ENCODE data around the gene TAF4. TPM values are rescaled to one million over a fixed set of nuclear protein-coding genes. Genes with fewer than 3 reads are reported as not detected.
A peak's percentile ranks its signal among the peaks of the same experiment; 100 is the strongest.
"Not testable (repeated sequence)": the region's sequence is repeated elsewhere in the genome, so short reads cannot be mapped to it uniquely, and the experiment has no call there.

TAF4 gene
- total RNA-seq, 2 donors from 2014 or later, result 16.3 to 22.0 TPM

- Mint-ChIP-seq H3K36me3 (peaks cover 18 to 29% of the 10 kb centered on the region in 2 donors), H3K27ac (no peak overlapping the region), H3K9me3 (peaks cover 0 to 4% of the 10 kb centered on the region in 2 donors)
- DNase-seq (ENCODE audit: low spot score in 2 of 2), result no peak
- ATAC-seq, result no peak
Measured at GRCh38 chr20:61976644-61977418, 88.8 kb downstream of the TAF4 start.

- DNase-seq (ENCODE audit: low spot score in 2 of 2) (no peak), ATAC-seq (no peak)
- Mint-ChIP-seq H3K9me3 (peaks cover 0 to under 1% of the 10 kb centered on the region in 2 donors), H3K27ac (no peak overlapping the region), H3K36me3 (peaks cover 18 to 26% of the 10 kb centered on the region in 2 donors)
Measured at GRCh38 chr20:61976263-61976643, 89.4 kb downstream of the TAF4 start.

GRCh38 chr20:61975407-61976129, 90.1 kb downstream of the TAF4 start:
- Mint-ChIP-seq H3K36me3 (peaks cover 18 to 19% of the 10 kb centered on the region in 2 donors), H3K9me3 (no peaks in the 10 kb centered on the region), H3K27ac (no peak overlapping the region)
- no peak for ATAC-seq
- DNase-seq (ENCODE audit: low spot score in 2 of 2), result no peak

DNA sequence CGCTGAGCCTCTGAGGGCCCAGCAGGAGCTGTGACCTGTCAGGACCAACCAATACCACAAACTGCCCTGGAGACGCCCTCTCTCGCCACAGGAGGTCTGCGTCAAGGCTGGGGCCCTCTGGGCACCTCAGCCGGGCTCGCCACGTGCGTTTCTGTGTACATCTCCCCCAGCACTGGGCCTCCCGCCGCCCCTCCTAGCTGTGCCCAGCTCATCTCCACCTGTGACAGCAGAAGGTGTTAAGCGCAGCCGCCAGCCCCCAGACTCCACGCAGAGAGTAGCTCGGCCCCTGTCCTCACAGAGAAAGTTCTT, 91.4 kb downstream of the TAF4 start:
- Mint-ChIP-seq H3K9me3 (no peaks in the 10 kb centered on the region), H3K27ac (no peak overlapping the region), H3K36me3 (peaks cover 17 to 18% of the 10 kb centered on the region in 2 donors)
- no peak for DNase-seq (ENCODE audit: low spot score in 2 of 2)
- no peak for ATAC-seq

DNA sequence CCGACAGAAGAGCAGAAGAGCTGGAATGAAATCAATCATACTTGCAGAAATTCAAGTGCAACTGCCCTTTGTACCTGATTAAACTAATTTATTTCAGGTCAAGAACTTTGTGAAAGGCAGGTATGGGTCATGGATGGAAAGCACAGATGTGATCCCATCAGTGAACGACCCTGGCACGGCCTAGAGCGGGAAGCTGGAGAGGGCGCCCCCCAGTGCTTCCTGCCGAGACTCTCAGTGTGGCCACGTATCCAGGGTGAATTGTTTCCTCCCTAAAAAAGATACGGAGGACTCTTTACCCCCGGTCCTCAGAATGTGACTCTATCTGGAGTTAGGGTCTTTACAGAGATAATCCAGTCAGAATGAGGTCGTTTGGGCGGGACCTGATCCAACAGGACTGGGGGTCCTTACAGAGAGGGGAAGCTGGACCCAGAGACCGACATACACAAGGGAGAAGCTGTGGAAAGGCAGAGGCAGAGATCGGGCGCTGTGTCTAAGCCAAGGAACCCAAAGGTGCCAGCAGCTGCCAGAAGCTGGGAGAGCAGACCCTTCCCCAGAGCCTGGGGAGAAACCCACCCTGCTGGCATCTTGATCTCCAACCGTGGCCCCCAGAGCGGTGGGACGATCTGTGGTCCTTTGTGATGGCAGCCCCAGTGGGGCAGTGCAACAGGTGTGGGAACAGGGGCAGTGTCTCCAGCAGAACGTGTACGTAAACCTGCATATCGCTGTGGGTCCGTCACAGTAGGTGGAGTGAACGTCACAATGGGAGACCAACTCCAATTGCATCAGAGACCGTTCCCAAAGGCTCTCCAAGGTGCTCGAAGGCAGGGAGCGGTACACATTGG, 91.9 kb downstream of the TAF4 start:
- ATAC-seq (no peak), DNase-seq (ENCODE audit: low spot score in 2 of 2) (no peak)
- H3K27ac Mint-ChIP-seq, result peak overlapping the region in 1 of 2 donors; percentile 46
- H3K9me3 Mint-ChIP-seq, result no peaks in the 10 kb centered on the region
- peaks cover 17 to 18% of the 10 kb centered on the region in 2 donors for H3K36me3 Mint-ChIP-seq

GRCh38 chr20:61972636-61973508, 92.8 kb downstream of the TAF4 start:
- no peak for DNase-seq (ENCODE audit: low spot score in 2 of 2)
- peaks cover 17 to 18% of the 10 kb centered on the region in 2 donors for H3K36me3 Mint-ChIP-seq
- no peaks in the 10 kb centered on the region for H3K9me3 Mint-ChIP-seq
- no peak for ATAC-seq
- H3K27ac Mint-ChIP-seq, result no peak overlapping the region

DNA sequence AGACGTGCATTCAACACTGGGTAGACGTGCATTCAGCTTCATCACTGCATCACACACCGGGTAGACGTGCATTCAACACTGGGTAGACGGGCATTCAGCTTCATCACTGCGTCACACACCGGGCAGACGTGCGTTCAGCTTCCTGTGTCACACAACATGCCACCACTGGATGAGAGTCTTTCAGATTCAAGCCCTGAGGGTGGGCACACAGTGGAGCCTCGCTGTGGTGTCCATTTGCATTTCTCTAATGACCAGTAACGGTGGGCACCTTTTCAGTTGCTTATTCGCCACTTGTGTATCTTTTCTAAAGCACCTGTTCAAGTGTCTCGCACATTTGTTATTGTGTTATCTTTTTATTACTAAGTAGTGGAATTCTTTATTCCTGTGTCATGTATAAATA, 94.1 kb downstream of the TAF4 start:
- H3K36me3 Mint-ChIP-seq, result peaks cover 17 to 18% of the 10 kb centered on the region in 2 donors
- H3K27ac Mint-ChIP-seq; DNase-seq (ENCODE audit: low spot score in 2 of 2); H3K9me3 Mint-ChIP-seq; ATAC-seq: not testable (repeated sequence)

- DNase-seq (ENCODE audit: low spot score in 2 of 2) (no peak), ATAC-seq (no peak)
- Mint-ChIP-seq H3K27ac (no peak overlapping the region), H3K36me3 (peaks cover 17 to 18% of the 10 kb centered on the region in 2 donors), H3K9me3 (no peaks in the 10 kb centered on the region)
Measured at GRCh38 chr20:61970357-61970756, 95.3 kb downstream of the TAF4 start.

GRCh38 chr20:61969806-61970205, 95.9 kb downstream of the TAF4 start:
- Mint-ChIP-seq H3K9me3 (no peaks in the 10 kb centered on the region), H3K27ac (no peak overlapping the region), H3K36me3 (peaks cover 17 to 18% of the 10 kb centered on the region in 2 donors)
- no peak for ATAC-seq
- DNase-seq (ENCODE audit: low spot score in 2 of 2), result no peak

- no peaks in the 10 kb centered on the region for H3K9me3 Mint-ChIP-seq
Measured at GRCh38 chr20:61968932-61969331, 96.7 kb downstream of the TAF4 start.

GRCh38 chr20:61968036-61968810, 97.5 kb downstream of the TAF4 start:
- Mint-ChIP-seq H3K36me3 (peaks cover 12% of the 10 kb centered on the region in 2 donors), H3K9me3 (no peaks in the 10 kb centered on the region), H3K27ac (no peak overlapping the region)
- DNase-seq (ENCODE audit: low spot score in 2 of 2) (no peak), ATAC-seq (no peak)

More at GRCh38 chr20:61968932-61969331, 96.7 kb downstream of the TAF4 start:
- peaks cover 17 to 18% of the 10 kb centered on the region in 2 donors for H3K36me3 Mint-ChIP-seq
- H3K27ac Mint-ChIP-seq, result no peak overlapping the region
- no peak for DNase-seq (ENCODE audit: low spot score in 2 of 2)
- no peak for ATAC-seq

DNA sequence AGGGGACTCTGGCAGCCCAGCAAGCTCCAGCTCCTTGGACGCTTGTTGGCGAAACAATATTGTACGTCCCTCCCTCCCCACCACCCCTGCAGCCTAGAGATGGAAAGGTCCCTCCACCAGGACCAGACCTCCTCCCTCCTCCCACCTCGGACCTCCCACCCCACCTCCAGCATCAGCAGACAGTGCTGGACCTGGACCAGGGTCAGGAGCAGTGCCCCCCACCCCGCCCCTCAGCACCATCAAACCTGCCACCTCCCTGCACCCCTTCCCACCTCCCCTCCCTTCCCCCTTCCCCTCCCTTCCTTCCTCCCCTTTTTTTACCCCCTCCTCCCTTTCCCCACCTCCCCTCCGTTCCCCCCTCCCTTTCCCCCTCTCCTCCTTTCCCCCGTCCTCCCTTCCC, 98.4 kb downstream of the TAF4 start:
- H3K27ac Mint-ChIP-seq, result no peak overlapping the region
- H3K9me3 Mint-ChIP-seq, result no peaks in the 10 kb centered on the region
- DNase-seq (ENCODE audit: low spot score in 2 of 2) (no peak), ATAC-seq (no peak)
- peaks cover 2 to 3% of the 10 kb centered on the region in 2 donors for H3K36me3 Mint-ChIP-seq

DNA sequence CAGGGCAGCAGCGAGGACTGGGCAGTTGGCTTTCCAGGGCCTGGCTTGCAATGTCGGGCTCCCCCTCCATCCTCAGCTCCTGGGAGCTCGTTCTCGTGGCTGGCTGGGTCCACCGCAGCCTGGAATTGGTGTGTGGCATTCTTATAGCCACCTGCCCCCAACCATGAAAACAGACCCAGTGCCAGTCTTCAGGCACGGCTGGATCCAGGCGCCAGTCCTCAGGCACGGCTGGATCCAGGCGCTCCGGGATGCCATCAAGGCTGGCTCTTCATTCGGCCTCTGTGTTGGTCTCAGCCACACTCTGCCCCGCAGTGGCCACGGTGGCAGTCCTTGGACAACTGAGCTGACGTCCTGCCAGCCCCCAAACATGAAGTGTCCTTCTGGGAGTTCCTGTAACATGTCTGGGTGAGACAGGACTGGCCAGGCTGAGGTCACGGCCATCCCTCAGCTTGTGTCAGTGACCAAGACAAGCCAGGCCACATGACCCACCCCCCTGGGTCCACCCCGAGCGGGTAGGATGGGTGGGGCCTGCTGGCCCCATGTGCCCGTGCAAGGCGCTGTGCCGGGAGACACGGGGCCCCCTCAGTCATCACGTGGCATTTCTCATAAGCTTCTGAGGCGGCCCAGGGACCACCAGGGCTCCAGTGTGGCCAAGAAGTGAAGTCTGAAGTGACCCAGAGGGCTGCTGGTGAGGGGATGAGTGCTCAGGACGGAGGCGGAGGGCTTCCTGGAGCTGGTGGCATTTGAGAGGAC, 99.0 kb downstream of the TAF4 start:
- DNase-seq (ENCODE audit: low spot score in 2 of 2) (no peak), ATAC-seq (peak in 1 of 2 donors; percentile 7)

DNA sequence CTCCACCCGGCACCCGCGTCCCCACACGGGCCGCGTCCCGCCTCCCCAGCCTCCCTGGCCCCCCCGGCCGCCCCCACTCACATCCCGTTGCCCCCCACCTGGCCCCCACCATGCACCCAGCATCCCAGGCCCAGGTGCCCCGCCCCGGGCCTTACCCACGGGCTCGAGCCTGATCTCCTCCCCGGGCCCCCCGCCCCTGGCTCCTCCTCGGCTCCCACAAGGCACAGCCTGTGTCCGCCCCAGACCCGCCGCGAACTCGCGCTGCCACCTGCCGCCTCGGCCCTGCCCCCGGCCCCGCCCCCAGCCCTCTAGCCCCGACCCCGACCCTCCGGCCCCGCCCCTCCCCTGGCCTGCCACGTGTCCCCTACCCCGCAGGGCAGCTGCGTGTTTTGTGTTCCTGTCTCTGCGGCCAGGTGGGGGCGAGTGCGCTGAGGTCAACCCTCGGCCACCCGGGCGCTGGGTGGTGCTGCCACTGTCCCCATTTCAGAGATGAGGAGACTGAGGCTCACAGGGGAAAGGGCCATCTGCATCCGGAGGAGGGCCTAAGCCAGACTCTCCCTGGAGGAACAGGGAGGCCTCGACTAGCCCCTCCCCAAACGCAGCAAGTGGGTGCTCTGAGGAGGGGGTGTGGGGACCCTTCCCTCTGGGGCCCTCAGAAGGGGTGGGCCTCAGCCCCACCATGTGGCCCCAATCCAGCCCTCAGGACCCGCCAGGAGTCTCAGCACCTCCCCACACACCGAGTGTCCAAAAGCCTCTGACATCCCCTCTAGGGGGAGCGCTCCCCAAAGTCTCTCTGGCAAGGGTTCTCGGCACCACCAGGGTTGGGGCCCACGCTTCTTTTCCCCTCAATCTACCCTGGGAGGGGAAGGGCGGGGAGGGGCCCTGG, 99.8 kb downstream of the TAF4 start:
- H3K9me3 Mint-ChIP-seq, result no peaks in the 10 kb centered on the region
- H3K36me3 Mint-ChIP-seq, result no peaks in the 10 kb centered on the region
- no peak overlapping the region for H3K27ac Mint-ChIP-seq
- DNase-seq (ENCODE audit: low spot score in 2 of 2) (no peak), ATAC-seq (peak in 1 of 2 donors; percentile 35)

More for the DNA sequence above, 99.0 kb downstream of the TAF4 start:
- no peaks in the 10 kb centered on the region for H3K36me3 Mint-ChIP-seq
- H3K9me3 Mint-ChIP-seq, result no peaks in the 10 kb centered on the region
- H3K27ac Mint-ChIP-seq, result no peak overlapping the region

Data from activated naive CD4-positive, alpha-beta T cell treated with anti-CD3 and anti-CD28 coated beads, Interleukin-2, amount 50 U/mL, for 72 hours (primary cell).